HepG2 (cell line): ENCODE measurements around the gene ARHGAP19. TPM values are rescaled to one million over a fixed set of nuclear protein-coding genes. Genes with fewer than 3 reads are reported as not detected.

Source experiments
- ATAC-seq: fragments of 200-7000 bp; cut with Tn5 transposase; 3 replicates; pipeline ENCODE4 v1.9.1; 2020; ENCODE audit warnings: mild to moderate bottlenecking, moderate library complexity
- BruUV-seq: library from RNA; stranded (reverse); fragments of 400-500 nt; replicated peaks from 2 replicates; lab custom pipeline; 2021; lab: Mats Ljungman, UMichigan
- CTCF ChIA-PET: fragments of 300-600 bp; formaldehyde crosslinking; extraction: SDS; loops from one replicate; lab custom pipeline; 2021; ENCODE audit warnings: low total read pairs, inconsistent platforms, low intra/inter-chr PET ratio; lab: Yijun Ruan, JAX
- POLR2A ChIA-PET: fragments of 350-600 bp; sonication (Branson Sonifier 250); formaldehyde crosslinking; loops from one replicate; lab custom pipeline; 2020; ENCODE audit warnings: antibody characterized with exemption, inconsistent platforms; lab: Yijun Ruan, JAX
- DNase-seq: peaks from one replicate; pipeline ENCODE4 v3.0.0-alpha.2; 2015; ENCODE audit warnings: low spot score
- FAIRE-seq: peaks from 3 replicates; lab custom pipeline; 2011; peaks lifted over from hg19 to GRCh38; lab: Jason Lieb, UNC
- H2AFZ ChIP-seq: one replicate; pipeline ENCODE4 v1.6.1; 2011; ENCODE audit warnings: low read length, inconsistent platforms
- H3K27ac ChIP-seq: fragments of 300-600 bp; 3 replicates; pipeline ENCODE4 v1.8.0; 2011; ENCODE audit warnings: mixed run types, mild to moderate bottlenecking, mixed read lengths, low read length, inconsistent platforms; ENCODE audit not compliant: insufficient read depth; ENCODE audit errors: extremely low read length
- H3K27me3 ChIP-seq, 2 experiments: fragments of 200-600 bp in 1 of 2; 2 replicates in 1 of 2; 3 replicates in 1 of 2; pipeline versions ENCODE4 v1.6.0 to v1.8.0; 2011; ENCODE audit warnings: low read length in 2 of 2, mild to moderate bottlenecking in 2 of 2, moderate library complexity in 2 of 2, inconsistent platforms in 1 of 2; ENCODE audit not compliant: insufficient read depth in 2 of 2, control insufficient read depth in 1 of 2
- H3K36me3 ChIP-seq, 2 experiments: fragments of 200-600 bp in 1 of 2; replicated peaks in 1 of 2; 2 replicates in 1 of 2; 3 replicates in 1 of 2; pipeline versions ENCODE4 v1.5.1 to v1.8.0; 2011; ENCODE audit warnings: low read length in 2 of 2, inconsistent platforms in 1 of 2; ENCODE audit not compliant: insufficient read depth in 2 of 2, control insufficient read depth in 1 of 2
- H3K4me1 ChIP-seq: 2 replicates; pipeline ENCODE4 v1.5.1; 2012; ENCODE audit warnings: low read length, inconsistent platforms; ENCODE audit not compliant: insufficient read depth
- H3K4me2 ChIP-seq: 2 replicates; pipeline ENCODE4 v1.6.0; 2011; ENCODE audit warnings: low read depth, low read length, inconsistent platforms
- H3K4me3 ChIP-seq, 3 experiments: fragments of 200-600 bp in 1 of 3; sonication (generic), shearing (Covaris generic) in 1 of 3; replicated peaks in 1 of 3; 2 replicates each; pipeline ENCODE4 v1.5.1; 2011 to 2016; ENCODE audit warnings: low read length in 3 of 3, inconsistent platforms in 2 of 3, low read depth in 2 of 3, mild to moderate bottlenecking in 2 of 3, control low read depth in 1 of 3, mixed read lengths in 1 of 3; ENCODE audit not compliant: insufficient read depth in 1 of 3
- H3K79me2 ChIP-seq: one replicate; pipeline ENCODE4 v1.6.1; 2011; ENCODE audit warnings: low read length, inconsistent platforms; ENCODE audit not compliant: insufficient read depth
- H3K9ac ChIP-seq: 2 replicates; pipeline ENCODE4 v1.6.0; 2011; ENCODE audit warnings: mild to moderate bottlenecking, low read depth, low read length, inconsistent platforms; ENCODE audit not compliant: insufficient read depth
- H3K9me3 ChIP-seq: 2 replicates; pipeline ENCODE4 v1.5.1; 2012; ENCODE audit warnings: mild to moderate bottlenecking, low read length
- H4K20me1 ChIP-seq: 2 replicates; pipeline ENCODE4 v1.6.0; 2011; ENCODE audit warnings: inconsistent platforms, mild to moderate bottlenecking, low read length, moderate library complexity; ENCODE audit not compliant: insufficient read depth
- ASH2L ChIP-seq: fragments of 300-600, 200-600 bp; sonication (generic); IDR thresholded peaks from 2 replicates; pipeline ENCODE4 v1.7.0; 2017; ENCODE audit warnings: low read depth, mild to moderate bottlenecking, moderate library complexity, mixed read lengths, low read length; ENCODE audit not compliant: insufficient read length
- DNMT1 ChIP-seq: sonication (generic); formaldehyde crosslinking; IDR thresholded peaks from 2 replicates; pipeline ENCODE4 v1.5.1; 2020; ENCODE audit warnings: mild to moderate bottlenecking, missing genetic modification reagents
- EEA1 ChIP-seq: sonication (generic); formaldehyde crosslinking; IDR thresholded peaks from 2 replicates; pipeline ENCODE4 v1.5.1; 2020; ENCODE audit warnings: mild to moderate bottlenecking, missing genetic modification reagents, borderline replicate concordance
- FOSL1 ChIP-seq: sonication (generic); formaldehyde crosslinking; IDR thresholded peaks from 2 replicates; pipeline ENCODE4 v1.9.0; 2021; ENCODE audit warnings: missing genetic modification reagents, borderline replicate concordance
- HNRNPK ChIP-seq: fragments of 200-400 bp; formaldehyde crosslinking; IDR thresholded peaks from 2 replicates; pipeline ENCODE4 v1.6.1; 2018; ENCODE audit warnings: low read length, low read depth, moderate library complexity, mild to moderate bottlenecking; ENCODE audit not compliant: poor library complexity, severe bottlenecking
- MEF2D ChIP-seq: sonication (generic); formaldehyde crosslinking; IDR thresholded peaks from 2 replicates; pipeline ENCODE4 v1.5.1; 2020; ENCODE audit warnings: mild to moderate bottlenecking, missing genetic modification reagents
- MIXL1 ChIP-seq: IDR thresholded peaks from 2 replicates; pipeline ENCODE4 v1.6.1; 2016
- RFX1 ChIP-seq: fragments of 450-650 bp; IDR thresholded peaks from 2 replicates; pipeline ENCODE4 v1.6.1; 2017
- ZBTB8A ChIP-seq: sonication (generic); formaldehyde crosslinking; IDR thresholded peaks from 2 replicates; pipeline ENCODE4 v1.4.0; 2020; ENCODE audit warnings: mild to moderate bottlenecking, low read depth, missing genetic modification reagents, borderline replicate concordance
- ZNF432 ChIP-seq: sonication (generic); formaldehyde crosslinking; IDR thresholded peaks from 2 replicates; pipeline ENCODE4 v1.5.0; 2020; ENCODE audit warnings: missing genetic modification reagents, mild to moderate bottlenecking, borderline replicate concordance
- ZNF777 ChIP-seq: sonication (generic); formaldehyde crosslinking; IDR thresholded peaks from 2 replicates; pipeline ENCODE4 v1.4.0; 2020; ENCODE audit warnings: missing genetic modification reagents
- WGBS: methylation state at CpG from one replicate; pipeline ENCODE4 v1.1.6; 2017; ENCODE audit warnings: low lambda C conversion rate; 5-methylcytosine and 5-hydroxymethylcytosine counted together
- in situ Hi-C: cut with HindIII; loops from 2 replicates; pipeline ENCODE4 v1.10.0; 2017; ENCODE audit warnings: low pct_unique_long_range_greater_than_20kb; ENCODE audit not compliant: extremely low pct_ligation_motif_present
- intact Hi-C: fragments of 100-400 bp; cut with micrococcal nuclease; formaldehyde crosslinking; loops from one replicate; pipeline ENCODE4 v1.10.0; 2022; ENCODE audit not compliant: unreplicated experiment
- polyA plus RNA-seq, 8 experiments: library from polyadenylated mRNA; depleted of rRNA in 3 of 8; stranded (reverse) in 7 of 8; unstranded in 1 of 8; fragments of >200 nt; fragmentation: Illumina TruSeq in 4 of 8; extraction: Trizol in 4 of 8; gene quantifications; 2 replicates each; pipeline versions ENCODE4 v1.2.1 to v1.2.3, GENCODE V29; 2011 to 2016; ENCODE audit warnings: low read depth in 4 of 8, missing spikeins in 1 of 8, mixed read lengths in 1 of 8; ENCODE audit not compliant: insufficient read depth in 1 of 8
- total RNA-seq, 5 experiments: library from RNA; depleted of rRNA; stranded (reverse); fragments of >200 nt; fragmentation: Illumina TruSeq; extraction: Trizol; gene quantifications; 2 replicates each; pipeline ENCODE4 v1.2.3, GENCODE V29; 2016; ENCODE audit warnings: low read depth in 1 of 5
- TF ChIP-seq, protein P1 (sequence below): sonication (generic); formaldehyde crosslinking; IDR thresholded peaks from 2 replicates; pipeline ENCODE4 v1.9.0; 2021; ENCODE audit warnings: missing genetic modification reagents, borderline replicate concordance
- TF ChIP-seq, protein P2 (sequence below), 2 experiments: sonication (generic) in 1 of 2; formaldehyde crosslinking in 1 of 2; IDR thresholded peaks; 2 replicates each; pipeline versions ENCODE4 v1.4.0 to v1.6.1; 2016 to 2020; ENCODE audit warnings: borderline replicate concordance in 1 of 2, low read depth in 1 of 2, mild to moderate bottlenecking in 1 of 2, missing genetic modification reagents in 1 of 2
- TF ChIP-seq, protein P3 (sequence below): sonication (generic); formaldehyde crosslinking; IDR thresholded peaks from 2 replicates; pipeline ENCODE4 v1.4.0; 2020; ENCODE audit warnings: mild to moderate bottlenecking, missing genetic modification reagents, borderline replicate concordance
- TF ChIP-seq, protein P4 (sequence below): sonication (generic); formaldehyde crosslinking; IDR thresholded peaks from 2 replicates; pipeline ENCODE4 v1.5.0; 2020; ENCODE audit warnings: missing genetic modification reagents

The ARHGAP19 gene
- total and polyA plus RNA-seq, 2 of the 13 experiments (the other 11 are each of a cell fraction or from before 2014, with no cell fraction given), result 7.6 to 10.0 TPM

DNA sequence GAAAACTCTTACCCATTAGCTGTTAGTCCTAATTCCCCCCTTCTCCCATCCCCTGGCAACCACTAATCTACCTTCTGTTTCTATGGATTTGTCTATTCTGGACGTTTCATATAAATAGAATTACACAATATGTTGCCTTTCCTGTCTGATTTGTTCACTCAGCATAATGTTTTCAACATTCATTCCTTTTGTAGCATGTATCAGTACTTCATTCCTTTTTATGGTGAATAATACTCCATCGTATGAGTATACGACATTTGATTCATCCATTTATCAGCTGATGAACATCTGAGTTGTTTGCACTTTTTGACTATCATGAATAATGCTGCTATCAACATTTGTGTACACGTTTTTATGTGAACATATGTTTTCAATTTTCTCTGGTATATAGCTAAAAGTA, 22.2 kb upstream of the ARHGAP19 start:
- Histone ChIP-seq H3K27me3 (peaks cover 0 to 2% of the 10 kb centered on the region in 2 experiments; a peak in 2 of 5 replicates), H3K36me3 (no peaks in the 10 kb centered on the region), H3K79me2 (no peaks in the 10 kb centered on the region), H3K4me3 (no peak overlapping the region), H4K20me1 (no peaks in the 10 kb centered on the region), H3K4me1 (peaks cover 29% of the 10 kb centered on the region), H3K9me3 (no peaks in the 10 kb centered on the region), H3K4me2 (no peak overlapping the region), H3K9ac (no peak overlapping the region), H3K27ac (no peak overlapping the region), H2AFZ (no peak overlapping the region)
- BruUV-seq, result no TSS peak
- no peak for FAIRE-seq
- 28% methylated on average over 4 of the region's 4 CpGs for WGBS
- in situ Hi-C loops (no loop called here), intact Hi-C loops (no loop called here)
- POLR2A ChIA-PET, result no interaction called here
- ATAC-seq, result no peak
- CTCF ChIA-PET, result no interaction called here
- DNase-seq, result no peak
- no peak for TF ChIP-seq MEF2D (CRISPR knock-in tag)
- TF ChIP-seq, protein P1, sequence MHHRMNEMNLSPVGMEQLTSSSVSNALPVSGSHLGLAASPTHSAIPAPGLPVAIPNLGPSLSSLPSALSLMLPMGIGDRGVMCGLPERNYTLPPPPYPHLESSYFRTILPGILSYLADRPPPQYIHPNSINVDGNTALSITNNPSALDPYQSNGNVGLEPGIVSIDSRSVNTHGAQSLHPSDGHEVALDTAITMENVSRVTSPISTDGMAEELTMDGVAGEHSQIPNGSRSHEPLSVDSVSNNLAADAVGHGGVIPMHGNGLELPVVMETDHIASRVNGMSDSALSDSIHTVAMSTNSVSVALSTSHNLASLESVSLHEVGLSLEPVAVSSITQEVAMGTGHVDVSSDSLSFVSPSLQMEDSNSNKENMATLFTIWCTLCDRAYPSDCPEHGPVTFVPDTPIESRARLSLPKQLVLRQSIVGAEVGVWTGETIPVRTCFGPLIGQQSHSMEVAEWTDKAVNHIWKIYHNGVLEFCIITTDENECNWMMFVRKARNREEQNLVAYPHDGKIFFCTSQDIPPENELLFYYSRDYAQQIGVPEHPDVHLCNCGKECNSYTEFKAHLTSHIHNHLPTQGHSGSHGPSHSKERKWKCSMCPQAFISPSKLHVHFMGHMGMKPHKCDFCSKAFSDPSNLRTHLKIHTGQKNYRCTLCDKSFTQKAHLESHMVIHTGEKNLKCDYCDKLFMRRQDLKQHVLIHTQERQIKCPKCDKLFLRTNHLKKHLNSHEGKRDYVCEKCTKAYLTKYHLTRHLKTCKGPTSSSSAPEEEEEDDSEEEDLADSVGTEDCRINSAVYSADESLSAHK (CRISPR knock-in tag), result no peak
- TF ChIP-seq, protein P2, sequence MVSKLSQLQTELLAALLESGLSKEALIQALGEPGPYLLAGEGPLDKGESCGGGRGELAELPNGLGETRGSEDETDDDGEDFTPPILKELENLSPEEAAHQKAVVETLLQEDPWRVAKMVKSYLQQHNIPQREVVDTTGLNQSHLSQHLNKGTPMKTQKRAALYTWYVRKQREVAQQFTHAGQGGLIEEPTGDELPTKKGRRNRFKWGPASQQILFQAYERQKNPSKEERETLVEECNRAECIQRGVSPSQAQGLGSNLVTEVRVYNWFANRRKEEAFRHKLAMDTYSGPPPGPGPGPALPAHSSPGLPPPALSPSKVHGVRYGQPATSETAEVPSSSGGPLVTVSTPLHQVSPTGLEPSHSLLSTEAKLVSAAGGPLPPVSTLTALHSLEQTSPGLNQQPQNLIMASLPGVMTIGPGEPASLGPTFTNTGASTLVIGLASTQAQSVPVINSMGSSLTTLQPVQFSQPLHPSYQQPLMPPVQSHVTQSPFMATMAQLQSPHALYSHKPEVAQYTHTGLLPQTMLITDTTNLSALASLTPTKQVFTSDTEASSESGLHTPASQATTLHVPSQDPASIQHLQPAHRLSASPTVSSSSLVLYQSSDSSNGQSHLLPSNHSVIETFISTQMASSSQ (IDR thresholded peaks at IDR 0.05; ENCODE audit: low read depth), result no peak
- TF ChIP-seq, protein P2 (CRISPR knock-in tag; IDR thresholded peaks at IDR 0.05; ENCODE audit: borderline replicate concordance), result no peak
- TF ChIP-seq ZNF777 (CRISPR knock-in tag), result no peak
- TF ChIP-seq ZBTB8A (CRISPR knock-in tag), result no peak
- TF ChIP-seq, protein P3, sequence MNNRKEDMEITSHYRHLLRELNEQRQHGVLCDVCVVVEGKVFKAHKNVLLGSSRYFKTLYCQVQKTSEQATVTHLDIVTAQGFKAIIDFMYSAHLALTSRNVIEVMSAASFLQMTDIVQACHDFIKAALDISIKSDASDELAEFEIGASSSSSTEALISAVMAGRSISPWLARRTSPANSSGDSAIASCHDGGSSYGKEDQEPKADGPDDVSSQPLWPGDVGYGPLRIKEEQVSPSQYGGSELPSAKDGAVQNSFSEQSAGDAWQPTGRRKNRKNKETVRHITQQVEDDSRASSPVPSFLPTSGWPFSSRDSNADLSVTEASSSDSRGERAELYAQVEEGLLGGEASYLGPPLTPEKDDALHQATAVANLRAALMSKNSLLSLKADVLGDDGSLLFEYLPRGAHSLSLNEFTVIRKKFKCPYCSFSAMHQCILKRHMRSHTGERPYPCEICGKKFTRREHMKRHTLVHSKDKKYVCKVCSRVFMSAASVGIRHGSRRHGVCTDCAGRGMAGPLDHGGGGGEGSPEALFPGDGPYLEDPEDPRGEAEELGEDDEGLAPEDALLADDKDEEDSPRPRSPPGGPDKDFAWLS (CRISPR knock-in tag), result no peak
- TF ChIP-seq HNRNPK, result no peak
- no peak for TF ChIP-seq RFX1
- TF ChIP-seq, protein P4, sequence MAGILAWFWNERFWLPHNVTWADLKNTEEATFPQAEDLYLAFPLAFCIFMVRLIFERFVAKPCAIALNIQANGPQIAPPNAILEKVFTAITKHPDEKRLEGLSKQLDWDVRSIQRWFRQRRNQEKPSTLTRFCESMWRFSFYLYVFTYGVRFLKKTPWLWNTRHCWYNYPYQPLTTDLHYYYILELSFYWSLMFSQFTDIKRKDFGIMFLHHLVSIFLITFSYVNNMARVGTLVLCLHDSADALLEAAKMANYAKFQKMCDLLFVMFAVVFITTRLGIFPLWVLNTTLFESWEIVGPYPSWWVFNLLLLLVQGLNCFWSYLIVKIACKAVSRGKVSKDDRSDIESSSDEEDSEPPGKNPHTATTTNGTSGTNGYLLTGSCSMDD (CRISPR knock-in tag), result no peak
- TF ChIP-seq MIXL1 (CRISPR knock-in tag), result no peak
- no peak for TF ChIP-seq DNMT1 (CRISPR knock-in tag)
- no peak for TF ChIP-seq EEA1 (CRISPR knock-in tag)
- no peak for TF ChIP-seq ZNF432 (CRISPR knock-in tag)
- TF ChIP-seq ASH2L, result no peak
- no peak for TF ChIP-seq FOSL1 (CRISPR knock-in tag)
